Medulla oblongata (tissue), 1 donor: ENCODE results near the gene ENSA.
"Not testable (repeated sequence)": the region's sequence is repeated elsewhere in the genome, so short reads cannot be mapped to it uniquely, and the experiment has no call there.

Source experiments
- DNase-seq: peaks from one replicate; pipeline ENCODE4 v3.0.0-alpha.2; 2015; ENCODE audit errors: extremely low spot score

ENSA gene

DNA sequence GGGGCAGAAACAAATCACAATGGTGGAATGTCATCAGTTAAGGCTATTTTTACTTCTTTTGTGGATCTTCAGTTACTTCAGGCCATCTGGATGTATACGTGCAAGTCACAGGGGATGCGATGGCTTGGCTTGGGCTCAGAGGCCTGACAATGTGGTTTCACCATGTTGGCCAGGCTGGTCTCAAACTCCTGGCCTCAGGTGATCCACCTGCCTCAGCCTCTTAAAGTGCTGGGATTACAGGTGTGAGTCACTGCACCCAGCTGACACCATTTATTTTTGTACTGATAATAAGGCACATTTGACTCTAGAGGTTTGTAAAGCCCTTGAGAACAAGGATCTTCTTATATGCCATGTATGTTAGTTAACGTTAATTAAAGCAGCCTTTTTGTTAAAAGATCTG is 48.4 kb downstream of the ENSA start:
- not testable (repeated sequence) for DNase-seq

DNA sequence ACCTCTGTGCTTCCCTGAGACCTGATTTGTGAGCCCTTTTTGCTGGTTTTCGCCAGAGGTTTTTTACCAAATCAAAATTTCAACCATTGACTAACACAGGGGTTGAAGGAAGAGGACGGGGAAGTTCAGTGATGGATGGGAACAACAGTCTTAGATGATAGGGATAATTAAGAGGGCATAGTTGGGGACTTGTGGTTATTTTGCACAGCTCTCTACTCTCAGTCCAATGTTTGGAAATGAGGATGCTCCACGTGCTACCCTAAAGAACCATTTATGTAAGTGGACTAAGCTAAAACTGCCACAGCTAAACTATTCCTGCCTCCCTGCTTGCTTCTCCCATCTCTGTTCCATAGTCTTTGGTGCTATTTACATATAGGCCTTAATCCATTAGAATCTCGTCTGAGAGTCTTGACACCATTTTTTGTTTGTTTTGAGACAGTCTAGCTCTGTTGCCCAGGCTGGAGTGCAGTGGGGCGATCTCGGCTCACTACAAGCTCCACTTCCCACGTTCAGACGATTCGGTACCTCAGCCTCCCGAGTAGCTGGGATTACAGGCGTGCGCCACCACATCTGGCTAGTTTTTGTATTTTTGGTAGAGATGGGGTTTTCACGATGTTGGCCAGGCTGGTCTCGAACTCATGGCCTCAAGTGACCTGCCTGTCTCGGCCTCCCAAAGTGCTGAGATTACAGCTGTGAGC is 49.3 kb downstream of the ENSA start:
- DNase-seq, result no peak

DNA sequence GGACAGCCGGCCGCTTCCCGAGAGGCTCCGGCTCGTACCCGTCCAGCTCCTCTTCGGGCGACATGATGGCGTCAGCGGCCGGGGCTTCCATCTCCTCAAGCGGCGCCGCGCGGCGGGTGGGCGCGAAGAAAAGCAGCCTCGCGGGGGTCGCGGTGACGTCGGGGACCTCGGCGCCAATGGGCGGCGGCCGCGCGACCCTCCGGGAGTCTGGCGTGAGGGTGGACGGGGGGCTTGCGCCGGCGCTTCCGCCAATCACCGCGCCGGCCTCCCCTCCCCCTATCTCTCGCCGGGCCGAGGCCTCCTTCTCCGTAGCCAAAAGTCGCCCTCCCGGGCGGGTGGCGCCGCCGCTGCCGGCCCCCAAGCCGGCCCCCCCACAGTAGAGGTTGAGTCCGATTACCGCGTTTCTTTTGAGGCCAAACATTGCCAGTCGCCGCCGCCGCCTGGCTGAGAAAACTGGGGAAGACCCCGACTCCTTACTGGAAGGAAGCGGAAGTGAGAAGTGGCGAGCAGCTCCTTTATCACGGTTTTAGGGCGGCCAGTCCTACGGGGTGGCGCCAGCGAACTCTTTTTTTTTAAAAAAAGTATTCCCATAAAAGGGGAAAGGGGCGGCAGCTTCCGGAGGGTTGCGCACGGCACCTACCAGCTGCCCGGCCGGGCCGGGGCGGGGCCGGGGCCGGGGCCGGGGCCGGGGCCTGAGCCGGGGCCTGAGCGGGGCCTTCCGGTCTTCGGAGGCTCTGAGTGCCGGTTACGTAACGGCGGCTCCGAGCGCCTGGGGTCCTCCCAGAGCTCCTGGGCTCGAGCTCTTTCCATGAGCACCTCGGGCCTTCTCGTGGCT is 50.1 kb downstream of the ENSA start, which contains the start of gene MCL1:
MCL1 (minus strand) TSS at position 501 of the 835 bp plus-strand sequence; CDS start at position 421, 80 bp downstream.
- peak; percentile 97 for DNase-seq

DNA sequence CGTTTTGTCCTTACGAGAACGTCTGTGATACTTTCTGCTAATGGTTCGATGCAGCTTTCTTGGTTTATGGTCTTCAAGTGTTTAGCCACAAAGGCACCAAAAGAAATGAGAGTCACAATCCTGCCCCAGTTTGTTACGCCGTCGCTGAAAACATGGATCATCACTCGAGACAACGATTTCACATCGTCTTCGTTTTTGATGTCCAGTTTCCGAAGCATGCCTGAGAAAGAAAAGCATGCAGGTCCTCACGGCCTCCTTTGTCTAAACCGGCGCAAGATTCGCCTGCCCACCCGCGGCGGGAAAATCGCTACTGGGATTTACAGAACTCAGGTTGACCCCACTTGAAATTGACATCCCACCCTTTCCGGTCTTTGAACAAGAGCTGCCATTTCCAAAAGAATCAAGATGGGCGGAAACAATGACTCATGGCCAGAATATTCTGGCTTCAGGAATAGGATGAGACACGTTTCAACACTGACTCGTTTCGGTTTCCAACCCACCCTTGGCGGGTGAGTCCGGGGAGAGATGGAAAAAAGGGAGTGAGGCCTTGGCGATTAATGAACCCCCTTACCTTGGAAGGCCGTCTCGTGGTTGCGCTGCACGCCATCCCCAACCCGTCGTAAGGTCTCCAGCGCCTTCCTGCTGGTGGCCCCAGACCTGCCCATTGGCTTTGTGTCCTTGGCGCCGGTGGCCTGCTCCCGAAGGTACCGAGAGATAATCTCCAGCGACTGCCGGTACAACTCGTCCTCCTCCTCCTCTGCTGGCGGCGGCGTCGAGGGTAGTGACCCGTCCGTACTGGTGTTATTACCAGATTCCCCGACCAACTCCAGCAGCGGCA is 50.9 kb downstream of the ENSA start:
- peak; percentile 54 for DNase-seq

DNA sequence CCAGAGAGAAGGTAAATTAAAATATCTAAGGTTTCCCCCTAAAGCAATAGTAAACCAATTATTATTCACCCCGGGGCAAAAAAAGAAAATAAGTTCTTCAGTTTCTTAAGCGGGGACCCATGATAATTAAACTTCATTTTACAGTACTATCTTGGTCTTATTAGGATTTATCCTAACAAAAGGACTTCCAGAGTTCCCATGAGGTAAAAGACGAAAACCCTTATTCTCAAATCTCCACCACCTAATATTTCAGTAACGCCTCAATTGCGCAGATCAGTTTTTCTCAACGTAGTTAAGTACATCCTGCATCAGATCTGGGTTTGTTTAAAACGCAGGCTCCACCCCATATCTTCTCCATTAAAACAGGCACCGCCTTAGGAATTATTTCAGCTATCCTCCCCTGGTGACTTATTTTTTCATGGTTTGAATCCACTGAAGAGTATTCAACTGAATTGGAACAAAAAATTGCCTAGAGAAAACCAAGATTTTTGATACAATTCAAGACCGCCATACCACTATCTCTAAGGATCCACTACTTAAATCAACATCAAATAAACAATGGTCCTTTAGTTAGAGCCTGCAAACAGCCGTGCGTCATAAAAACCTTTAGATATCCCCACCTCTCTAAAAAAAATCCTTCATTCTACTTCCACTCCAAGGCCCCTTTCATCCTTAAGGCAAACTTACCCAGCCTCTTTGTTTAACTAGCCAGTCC is 51.7 kb downstream of the ENSA start:
- DNase-seq, result no peak

DNA sequence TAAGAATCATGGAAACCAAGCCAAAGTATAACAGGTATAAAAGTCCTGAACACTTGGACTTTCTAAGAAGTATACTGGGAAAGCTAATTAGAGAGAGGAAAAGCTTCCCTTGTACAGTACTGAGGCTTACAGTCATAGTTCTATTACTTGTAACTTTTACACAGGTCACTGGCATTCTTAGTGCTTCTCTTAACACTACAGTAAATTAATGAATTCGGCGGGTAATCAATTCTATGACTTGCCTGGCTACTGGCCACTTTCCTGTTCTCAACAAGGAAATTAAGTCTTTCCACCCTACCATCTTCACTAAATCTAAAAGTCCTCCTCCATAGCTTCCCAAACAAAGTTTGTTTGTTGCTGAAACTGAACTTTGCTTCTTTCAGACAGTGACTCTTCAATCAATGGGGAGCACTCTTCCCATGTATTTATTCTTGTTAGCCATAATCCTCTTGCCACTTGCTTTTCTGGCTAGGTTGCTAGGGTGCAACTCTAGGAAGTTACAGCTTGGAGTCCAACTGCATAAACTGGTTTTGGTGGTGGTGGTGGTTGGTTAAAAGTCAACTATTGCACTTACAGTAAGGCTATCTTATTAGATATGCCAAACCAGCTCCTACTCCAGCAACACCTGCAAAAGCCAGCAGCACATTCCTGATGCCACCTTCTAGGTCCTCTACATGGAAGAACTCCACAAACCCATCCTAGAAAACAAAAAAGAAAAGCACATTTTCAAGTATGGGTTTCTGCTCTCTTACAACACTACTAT is 52.4 kb downstream of the ENSA start:
- DNase-seq, result no peak

DNA sequence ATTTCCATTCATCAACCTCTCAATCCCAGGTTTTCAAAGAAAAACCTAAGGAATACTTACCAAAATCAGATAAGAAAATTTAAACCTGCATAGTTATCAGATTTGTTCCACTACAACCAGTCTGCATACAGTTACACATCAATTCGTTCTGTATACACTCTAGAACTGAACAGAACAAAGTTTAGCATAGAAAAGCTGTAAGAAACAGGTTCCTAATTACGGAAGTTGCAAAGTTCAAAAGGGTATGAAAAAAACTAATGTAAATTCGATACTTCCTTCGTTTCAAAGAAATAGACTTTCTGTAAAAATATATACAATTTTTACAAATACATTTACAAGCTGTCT is 53.1 kb downstream of the ENSA start:
- no peak for DNase-seq

DNA sequence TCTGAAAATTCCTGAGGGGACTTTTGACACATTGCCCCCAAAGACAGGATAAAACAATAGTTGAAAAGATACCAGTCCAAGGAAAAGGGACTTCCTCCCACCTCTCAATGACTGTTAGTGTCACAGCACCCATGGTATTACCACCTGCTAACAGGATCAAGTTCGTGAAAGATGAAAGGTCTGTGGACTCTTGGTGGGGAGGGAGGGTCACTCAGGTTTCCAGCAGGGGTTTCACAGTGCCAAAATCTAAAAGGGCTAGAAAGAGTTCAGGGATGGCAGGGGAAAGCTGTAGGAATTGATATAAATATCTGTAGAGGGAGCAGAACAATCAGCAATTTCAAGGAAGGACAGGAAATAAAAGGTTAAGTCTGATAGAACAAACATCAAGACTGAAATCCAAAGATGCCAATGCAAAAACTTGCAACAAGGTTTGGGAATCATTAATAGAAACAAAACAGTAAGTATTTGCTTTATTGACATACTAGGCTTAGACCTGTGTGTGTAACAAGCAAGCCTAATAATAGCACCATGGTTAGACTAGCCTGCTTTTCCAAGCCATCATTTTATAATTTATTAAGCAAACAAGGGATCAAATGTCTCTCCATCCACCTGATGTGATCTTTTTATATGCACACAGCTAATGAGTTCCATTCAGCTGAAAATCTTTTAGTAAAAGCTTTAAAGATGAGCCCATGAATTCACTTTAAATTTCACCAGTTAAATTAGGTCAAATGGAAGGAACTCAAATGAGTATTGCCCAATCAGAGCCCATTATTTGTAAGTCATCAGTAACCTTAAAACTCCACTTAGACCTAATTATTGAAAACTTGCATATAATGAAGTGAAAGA is 53.7 kb downstream of the ENSA start:
- no peak for DNase-seq

DNA sequence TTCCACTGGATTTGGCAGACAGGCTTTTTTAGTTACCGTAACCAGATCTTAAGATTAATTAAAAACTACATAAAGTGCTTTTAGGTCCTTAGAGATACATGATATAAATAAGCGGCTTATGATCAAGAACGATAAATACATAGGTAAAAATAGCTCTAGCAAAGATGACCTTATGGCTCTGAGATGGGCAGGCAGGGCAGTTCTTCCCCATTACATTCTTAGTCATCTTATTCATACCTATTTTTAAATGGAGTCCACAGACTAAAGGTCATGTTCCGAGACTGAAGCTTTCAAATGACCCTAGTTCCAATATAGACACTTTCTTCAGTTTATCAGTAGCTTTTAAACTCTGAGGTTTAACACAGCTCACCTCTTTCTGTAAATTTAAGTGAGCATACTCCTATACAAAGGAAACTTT is 54.3 kb downstream of the ENSA start:
- no peak for DNase-seq

DNA sequence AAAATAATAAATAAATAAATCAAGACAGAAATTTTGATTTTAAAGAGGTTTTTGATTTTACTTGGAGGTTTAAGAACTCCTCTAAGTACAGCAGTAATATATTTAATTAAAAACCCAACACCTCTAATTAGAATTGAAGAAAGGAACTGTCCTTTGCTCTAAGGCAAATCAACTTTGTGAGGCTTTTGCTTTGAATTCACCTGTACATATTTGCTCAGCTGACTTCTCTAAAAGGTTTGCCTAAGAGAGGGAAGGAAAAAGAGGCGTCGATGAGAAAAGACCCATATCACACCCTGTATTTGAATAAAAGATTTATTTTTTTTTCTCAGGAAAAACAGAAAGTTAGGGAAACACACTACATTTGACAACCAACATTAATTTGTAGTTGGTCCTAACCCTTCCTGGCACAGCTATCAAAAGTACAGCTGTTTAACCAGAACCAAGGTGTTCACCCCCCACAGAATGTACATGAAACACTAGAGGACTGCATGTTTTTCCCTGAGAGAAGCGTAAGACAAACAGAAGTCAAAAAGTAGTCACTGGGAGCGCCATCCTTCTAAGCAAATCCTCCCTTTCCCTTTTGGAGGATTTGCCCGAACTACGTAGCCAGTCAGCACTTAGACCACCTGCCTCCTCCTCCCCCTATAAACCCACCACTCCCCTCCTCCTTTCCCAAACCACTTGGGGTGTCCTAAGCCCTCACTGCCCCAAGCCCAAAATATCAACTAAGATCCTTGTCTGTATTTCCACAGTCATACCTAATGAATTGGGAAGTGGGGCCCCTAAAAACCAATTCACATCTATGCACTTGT is 54.9 kb downstream of the ENSA start:
- no peak for DNase-seq

DNA sequence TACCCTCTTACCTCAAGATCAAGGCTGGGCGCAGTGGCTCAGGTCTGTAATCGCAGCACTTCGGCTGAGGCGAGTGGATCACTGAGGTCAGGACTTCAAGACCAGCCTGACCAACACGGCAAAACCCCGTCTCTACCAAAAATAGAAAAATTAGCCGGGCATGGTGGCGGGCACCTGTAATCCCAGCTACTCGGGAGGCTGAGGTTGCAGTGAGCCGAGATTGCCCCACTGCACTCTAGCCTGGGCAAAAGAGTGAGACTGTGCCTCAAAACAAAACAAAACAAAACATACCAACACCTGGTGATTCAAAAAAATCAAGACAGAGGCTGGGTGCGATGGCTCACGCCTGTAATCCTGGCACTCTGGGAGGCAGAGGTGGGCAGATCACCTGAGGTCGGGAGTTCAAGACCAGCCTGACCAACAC is 55.8 kb downstream of the ENSA start:
- DNase-seq, result not testable (repeated sequence)

DNA sequence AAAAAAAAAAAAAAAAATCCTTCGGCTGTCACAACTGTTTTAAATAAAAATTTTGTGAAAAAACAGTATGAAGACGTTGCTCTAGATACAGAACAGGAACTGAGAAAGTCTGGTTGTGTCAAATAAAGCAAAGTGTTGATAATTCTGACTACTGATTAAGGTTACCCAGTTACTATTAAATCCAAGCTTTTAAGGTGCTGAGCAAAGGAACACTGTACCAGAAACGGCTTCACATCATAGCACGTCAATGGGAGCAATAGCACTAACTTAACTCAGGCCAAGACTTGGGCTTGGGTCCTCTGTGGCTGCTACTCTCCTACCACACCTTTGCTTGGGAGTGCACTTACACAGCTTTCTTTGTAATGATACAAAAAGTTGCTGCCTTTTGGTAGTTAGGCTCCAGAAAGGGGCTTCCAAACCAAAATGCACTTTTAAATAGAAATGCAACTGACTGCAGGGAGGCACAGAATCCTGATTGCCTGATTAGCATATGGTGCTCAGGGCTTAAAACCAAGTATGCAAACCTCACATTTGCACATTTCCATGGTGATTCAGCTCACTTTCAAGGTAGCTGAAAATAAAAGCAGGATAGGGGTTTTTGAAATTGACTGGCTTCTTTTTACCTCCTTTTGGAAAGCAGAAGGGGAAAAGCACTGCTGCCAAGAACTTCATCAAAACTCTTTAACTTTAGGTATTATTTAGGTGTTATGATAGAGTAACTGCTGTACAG is 56.3 kb downstream of the ENSA start:
- DNase-seq, result no peak
